Suppressor macrophage treated with lipopolysaccharide for 4 hours (primary cell): ENCODE measurements around the gene CEP170B.
"Not testable (repeated sequence)": the region's sequence is repeated elsewhere in the genome, so short reads cannot be mapped to it uniquely, and the experiment has no call there.

ENCODE experiments used
- DNase-seq: peaks from one replicate; pipeline ENCODE4 v3.0.0-alpha.2; 2020

The CEP170B gene

DNA sequence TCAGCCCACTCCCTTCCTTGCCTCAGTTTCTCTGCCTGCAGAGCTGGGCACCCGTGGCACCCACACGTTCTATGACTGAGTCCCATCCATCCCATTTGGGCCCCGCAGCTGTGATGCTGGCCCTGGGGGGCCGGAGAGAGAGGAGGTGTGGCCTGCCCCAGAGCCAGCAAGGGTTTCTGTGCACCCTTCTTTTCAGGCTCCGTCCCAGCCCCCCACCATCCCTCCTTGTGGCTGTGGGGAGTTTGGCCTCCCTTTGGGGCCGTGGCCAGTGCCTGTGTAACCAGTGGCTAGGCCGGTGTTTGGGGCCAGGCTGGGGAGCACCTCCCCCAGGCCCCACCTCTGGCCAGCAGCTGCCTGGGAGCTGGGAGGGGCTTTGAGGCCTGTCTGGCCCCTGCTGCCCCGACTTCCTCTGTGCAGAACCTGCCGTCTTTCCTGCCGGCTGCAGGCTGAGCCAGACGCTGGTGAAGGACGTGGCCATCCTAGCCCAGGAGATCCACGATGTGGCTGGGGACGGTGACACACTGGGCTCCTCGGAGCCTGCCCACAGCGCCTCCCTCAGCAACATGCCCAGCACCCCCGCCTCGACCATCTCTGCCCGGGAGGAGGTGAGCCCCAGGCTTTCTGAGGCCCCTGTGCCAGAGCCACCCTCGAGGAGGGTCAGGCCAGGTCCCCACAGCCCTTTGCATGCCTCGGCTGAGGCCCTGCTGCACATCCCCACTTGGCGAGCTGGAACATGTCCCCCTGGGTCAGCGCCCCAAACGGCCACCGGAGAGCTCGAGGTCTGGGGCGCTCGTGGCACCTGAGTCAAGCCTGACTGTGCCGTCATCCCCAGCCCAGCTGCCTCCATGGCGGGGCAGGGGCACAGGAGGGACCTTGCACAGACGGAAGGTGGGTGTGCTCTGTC is 27.7 kb downstream of the CEP170B start:
- no peak for DNase-seq

- DNase-seq = no peak
These were observed 28.6 kb downstream of the CEP170B start for GRCh38 chr14:104893435-104894207.

DNA sequence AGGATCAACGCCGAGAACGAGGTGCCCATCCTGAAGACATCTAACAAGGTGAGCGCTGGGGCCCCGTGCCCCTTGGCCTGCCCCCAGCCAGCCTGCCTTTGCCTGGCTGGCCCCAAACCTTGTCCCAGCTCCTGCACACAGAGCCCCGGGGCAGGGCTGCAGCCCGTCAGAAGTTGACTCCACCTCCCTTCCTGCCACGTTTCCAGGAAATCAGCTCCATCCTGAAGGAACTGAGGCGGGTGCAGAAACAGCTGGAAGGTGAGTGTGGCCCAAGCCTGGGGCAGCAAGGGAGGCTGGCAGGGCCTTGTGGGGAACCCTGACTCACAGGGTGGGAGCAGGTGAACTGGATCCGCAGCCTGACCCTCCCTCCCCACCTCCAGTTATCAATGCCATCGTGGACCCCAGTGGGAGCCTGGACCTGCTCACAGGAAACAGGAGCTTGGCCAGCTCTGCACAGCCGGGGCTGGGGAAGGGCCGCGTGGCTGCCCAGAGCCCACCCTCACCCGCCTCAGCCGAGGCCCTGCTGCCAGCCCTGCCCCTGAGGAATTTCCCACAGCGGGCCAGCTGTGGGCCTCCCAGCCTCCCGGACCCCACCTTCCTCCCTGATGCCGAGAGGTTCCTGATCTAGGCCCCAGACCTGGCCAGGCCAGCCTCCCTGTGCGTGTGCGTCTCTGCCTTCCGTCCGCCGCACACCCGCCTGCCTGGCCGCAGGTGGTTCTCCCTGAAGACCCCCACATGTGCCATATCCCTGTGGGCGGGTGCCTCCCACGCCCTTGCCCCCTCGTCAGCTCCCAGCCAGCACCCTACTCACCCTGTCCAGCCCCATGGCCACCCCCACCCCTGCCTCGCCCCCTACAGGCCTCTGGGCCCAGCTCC is 29.5 kb downstream of the CEP170B start:
- no peak for DNase-seq

DNA sequence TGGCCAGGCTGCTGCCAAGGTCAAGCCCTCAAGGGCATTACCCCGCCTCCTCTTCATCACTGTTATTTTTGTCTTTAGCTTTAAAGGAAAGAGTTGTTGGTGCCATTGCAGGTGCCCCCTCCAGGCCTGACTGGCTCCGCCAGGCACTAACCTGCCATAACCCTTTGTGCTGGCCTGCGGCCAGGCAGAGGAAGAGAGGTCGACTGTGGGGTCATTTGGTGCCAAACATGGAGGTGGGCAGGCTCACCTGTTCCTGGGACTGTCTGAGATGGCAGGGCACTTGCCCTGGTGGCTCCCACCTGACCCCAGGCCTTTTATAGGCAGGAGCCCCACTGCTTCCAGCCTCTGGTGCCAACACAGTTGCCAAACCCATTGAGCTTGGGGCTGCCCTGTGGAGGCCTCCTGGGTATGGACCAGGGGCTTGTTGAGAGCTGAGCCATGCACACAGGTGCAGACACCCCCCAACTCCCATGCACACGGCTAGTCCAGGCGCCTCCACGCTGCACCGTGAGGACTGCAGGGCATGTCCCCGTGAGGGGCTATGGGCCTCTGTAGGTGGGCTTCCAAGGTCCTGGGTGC is 30.2 kb downstream of the CEP170B start:
- no peak for DNase-seq

- no peak for DNase-seq
These were observed 31.0 kb downstream of the CEP170B start for GRCh38 chr14:104895786-104896661.

GRCh38 chr14:104897330-104898194 is 32.5 kb downstream of the CEP170B start:
- no peak for DNase-seq

DNA sequence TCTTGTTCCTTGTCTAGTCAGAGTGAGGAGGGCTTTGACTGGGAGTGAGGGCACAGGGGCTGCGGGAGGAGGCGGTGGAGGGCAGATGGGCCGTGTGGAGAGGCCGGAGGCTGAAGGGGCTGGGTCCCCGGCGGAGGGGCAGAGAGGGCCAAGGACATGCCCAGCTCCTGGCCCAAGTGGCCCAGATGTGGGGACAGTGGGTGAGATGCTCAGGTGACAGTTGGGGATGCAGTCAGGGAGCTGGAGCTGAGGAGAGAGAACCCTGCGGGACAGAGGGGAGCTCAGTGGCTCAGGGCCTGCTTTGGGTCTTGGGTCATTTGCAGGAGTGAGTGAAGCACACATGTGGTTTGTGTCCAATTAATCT is 33.1 kb downstream of the CEP170B start:
- DNase-seq = no peak

DNA sequence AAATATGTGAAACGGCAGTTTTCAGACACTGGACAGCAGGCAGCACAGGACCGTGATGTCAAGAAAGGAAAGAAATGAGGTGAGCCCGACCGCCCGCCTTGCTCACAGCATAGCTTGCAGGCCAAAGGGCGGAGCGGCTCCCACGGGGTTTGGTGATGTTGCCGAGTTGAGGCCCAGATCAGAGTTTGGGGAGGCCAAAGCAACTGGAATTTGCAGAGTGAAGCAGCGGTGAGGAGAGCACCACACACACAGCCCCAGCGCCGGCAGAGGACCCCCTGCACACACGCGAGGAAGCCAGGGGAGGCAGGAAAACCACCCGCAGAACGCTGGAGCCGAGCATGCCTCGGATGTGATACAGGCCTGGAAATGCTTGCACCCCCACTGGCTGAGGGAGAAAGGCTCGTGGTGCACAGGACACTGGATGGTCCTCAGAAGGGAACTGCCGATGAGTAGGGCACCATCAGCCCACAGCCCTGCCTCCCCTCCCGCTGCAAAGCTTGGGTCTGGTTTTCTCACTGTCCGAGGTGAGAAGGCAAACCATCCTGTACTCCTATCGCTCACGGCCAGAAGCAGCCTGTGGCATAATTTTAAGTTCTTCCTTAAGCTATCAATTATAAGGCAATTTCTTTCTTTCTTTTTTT is 33.9 kb downstream of the CEP170B start:
- no peak for DNase-seq

DNA sequence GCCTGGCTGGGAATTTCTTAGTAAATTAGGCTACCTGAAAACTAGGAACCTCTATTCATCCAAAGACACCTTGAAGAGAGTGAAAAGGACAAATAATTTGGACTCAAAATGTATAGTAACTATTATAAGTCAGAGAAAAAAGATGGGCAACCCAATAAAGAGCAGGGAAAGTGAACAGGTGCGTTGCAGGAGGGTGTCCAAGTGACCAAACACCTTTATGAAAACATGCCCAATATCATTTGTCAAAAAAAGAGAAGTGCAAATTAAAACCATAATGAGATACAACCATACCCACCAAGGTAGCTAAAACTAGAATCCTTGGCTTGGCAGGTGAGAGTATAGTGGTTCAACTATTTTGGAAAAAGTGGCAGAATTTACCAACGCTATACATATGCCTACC is 34.7 kb downstream of the CEP170B start:
- no peak for DNase-seq

DNA sequence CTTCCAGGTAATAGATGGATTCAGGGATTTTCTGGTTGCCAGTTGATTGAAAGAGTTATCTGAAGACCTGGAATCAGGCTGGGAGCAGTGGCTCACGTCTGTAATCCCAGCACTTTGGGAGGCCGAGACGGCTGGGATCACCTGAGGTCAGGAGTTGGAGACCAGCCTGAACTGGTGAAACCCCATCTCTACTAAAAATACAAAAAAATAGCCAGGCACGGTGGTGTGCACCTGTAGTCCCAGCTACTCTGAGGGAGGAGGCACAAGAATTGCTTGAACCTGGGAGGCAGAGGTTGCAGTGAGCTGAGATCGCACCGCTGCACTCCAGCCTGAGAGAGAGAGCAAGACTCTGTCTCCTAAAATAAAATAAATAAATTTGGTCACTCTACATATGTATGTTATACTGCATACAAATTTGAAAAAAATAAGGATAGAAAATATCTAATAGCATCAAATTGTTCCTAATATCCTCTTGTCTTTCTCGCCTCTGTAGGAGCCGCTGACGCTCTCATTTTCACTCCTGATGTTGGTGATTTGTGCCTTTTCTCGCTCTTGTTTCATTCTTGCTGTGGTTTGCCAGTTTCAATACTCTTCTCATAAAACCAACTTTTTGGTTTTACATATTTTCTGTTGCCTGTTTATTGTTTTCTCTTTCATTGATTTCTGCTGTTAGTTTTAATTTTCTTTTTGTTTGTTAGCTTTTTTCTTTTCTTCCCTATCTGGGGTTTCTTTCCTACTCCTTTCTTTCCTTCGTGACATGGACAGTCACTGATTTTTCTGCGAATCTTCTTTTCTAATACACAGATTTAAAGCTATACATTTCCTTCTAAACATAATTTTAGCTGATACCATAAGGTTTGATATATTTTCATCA is 35.8 kb downstream of the CEP170B start:
- no peak for DNase-seq

- DNase-seq = no peak
These were observed 38.9 kb downstream of the CEP170B start for GRCh38 chr14:104903990-104904389.

DNA sequence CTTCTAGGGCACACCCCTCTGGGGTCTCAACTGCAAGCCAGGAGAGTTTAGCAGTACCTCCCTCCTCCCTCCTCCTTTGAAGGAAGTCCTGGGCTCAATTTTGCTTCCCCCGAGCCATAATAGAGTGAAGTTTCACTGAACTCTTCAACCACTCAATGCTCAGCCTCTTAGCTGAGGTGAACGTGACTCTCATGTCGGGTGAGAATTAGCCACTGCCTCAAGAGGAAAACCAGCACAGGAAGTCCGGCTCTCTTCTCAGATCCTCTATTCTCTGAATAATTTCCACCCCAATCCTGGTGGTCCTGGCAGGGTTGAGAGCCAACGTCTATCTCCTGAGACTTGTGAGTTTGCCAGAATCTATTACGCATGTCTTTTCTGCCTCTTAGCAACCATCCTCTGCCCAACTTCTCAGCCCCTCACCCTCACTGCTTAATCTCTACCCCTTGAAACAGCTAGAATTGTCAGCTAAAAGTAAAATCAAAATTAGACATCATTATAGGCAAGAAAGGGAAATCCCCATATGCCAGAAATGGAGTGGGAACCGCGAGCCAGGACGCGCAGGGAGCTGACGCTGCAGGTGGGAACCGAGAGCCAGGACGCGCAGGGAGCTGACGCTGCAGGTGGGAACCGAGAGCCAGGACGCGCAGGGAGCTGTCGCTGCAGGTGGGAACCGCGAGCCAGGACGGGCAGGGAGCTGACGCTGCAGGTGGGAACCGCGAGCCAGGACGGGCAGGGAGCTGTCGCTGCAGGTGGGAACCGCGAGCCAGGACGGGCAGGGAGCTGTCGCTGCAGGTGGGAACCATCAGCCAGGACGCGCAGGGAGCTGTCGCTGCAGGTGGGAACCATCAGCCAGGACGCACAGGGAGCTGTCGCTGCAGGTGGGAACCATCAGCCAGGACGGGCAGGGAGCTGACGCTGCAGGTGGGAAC is 39.8 kb downstream of the CEP170B start:
- DNase-seq = not testable (repeated sequence)

GRCh38 chr14:104905579-104905933 is 40.5 kb downstream of the CEP170B start:
- not testable (repeated sequence) for DNase-seq

DNA sequence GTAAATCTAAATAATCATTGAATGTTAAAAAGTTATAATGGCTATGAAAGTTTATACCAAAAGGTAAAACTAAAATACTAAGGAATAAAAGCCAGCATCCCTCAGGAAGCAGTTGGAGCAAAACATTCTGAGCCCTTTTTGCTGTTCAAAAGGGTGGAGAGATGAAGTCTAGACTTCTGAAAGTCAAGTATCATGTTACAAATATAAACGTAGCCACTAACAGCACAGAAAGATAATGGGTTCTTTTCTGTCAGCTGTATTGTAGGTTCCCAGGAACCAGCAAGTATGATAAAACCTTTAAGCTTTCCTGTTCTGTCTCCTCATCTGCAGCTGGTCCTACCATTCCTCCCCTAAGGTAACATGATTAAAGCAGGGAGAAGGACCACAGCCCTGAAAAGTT is 43.2 kb downstream of the CEP170B start:
- no peak for DNase-seq

GRCh38 chr14:104912053-104912452 is 47.0 kb downstream of the CEP170B start:
- no peak for DNase-seq

DNA sequence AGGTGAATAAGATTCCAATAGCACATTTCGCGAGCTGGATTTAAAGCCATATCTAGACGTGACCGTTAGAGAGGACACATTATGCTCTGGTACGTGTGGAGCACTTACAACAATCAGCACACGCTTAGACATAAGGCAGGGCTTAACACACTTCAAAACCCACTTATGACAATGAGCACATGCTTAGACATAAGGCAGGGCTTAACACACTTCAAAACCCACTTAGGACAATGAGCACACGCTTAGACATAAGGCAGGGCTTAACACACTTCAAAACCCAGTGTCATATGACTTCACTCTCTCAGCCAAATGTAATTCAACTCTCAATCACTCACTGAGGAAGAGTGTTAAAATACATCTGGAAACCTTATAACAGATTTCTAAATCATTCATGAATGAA is 48.4 kb downstream of the CEP170B start:
- DNase-seq = no peak

- no peak for DNase-seq
These were observed 52.0 kb downstream of the CEP170B start for GRCh38 chr14:104917116-104917515.

- DNase-seq = no peak
These were observed 52.9 kb downstream of the CEP170B start for GRCh38 chr14:104917993-104918392.
